Sigmoid colon (tissue), 7 donors: ENCODE results near the gene UBN1. TPM values are rescaled to one million over a fixed set of nuclear protein-coding genes. Genes with fewer than 3 reads are reported as not detected.

Experiments used
- DNase-seq: peaks from one replicate; pipeline ENCODE4 v3.0.0-alpha.2; 2019
- H3K27ac ChIP-seq, 4 donors: fragments of 200-600 bp; sonication (generic); one replicate each; pipeline ENCODE4 v1.5.1; 2016 to 2019; ENCODE audit warnings: mild to moderate bottlenecking in 1 of 4
- H3K27me3 ChIP-seq, 3 donors: fragments of 200-600 bp; sonication (generic); one replicate each; pipeline ENCODE4 v1.5.1; 2019; ENCODE audit warnings: mild to moderate bottlenecking in 1 of 3
- H3K36me3 ChIP-seq, 4 donors: fragments of 200-600 bp; sonication (generic); one replicate each; pipeline ENCODE4 v1.5.1; 2016 to 2019
- H3K4me1 ChIP-seq, 4 donors: fragments of 200-600 bp; sonication (generic); one replicate each; pipeline ENCODE4 v1.5.1; 2017 to 2019
- H3K4me3 ChIP-seq, 4 donors: fragments of 200-600 bp; sonication (generic); one replicate each; pipeline ENCODE4 v1.5.1; 2017 to 2019; ENCODE audit warnings: mild to moderate bottlenecking in 2 of 4, moderate library complexity in 1 of 4
- H3K9me3 ChIP-seq, 4 donors: fragments of 200-600 bp in 3 of 4; sonication (generic) in 3 of 4; one replicate each; pipeline versions ENCODE4 v1.5.1 to v1.6.1; 2013 to 2019
- CTCF ChIP-seq, 4 experiments: fragments of 450-650 bp in 3 of 4; fragments of 200-600 bp in 1 of 4; IDR thresholded peaks; one replicate each; pipeline ENCODE4 v1.5.1; 2016 to 2019; ENCODE audit warnings: antibody characterized with exemption in 4 of 4, mild to moderate bottlenecking in 3 of 4, moderate library complexity in 2 of 4
- EP300 ChIP-seq, 4 donors: sonication (generic); formaldehyde crosslinking; IDR thresholded peaks; one replicate each; pipeline ENCODE4 v1.6.1; 2017; ENCODE audit warnings: antibody characterized with exemption in 4 of 4
- POLR2A ChIP-seq, 2 donors: fragments of 450-650 bp; IDR thresholded peaks; one replicate each; pipeline ENCODE4 v1.6.1; 2016; ENCODE audit warnings: antibody characterized with exemption in 2 of 2, mild to moderate bottlenecking in 2 of 2, moderate library complexity in 2 of 2
- POLR2AphosphoS5 ChIP-seq, 4 donors: sonication (generic); formaldehyde crosslinking; IDR thresholded peaks; one replicate each; pipeline ENCODE4 v1.6.1; 2017; ENCODE audit warnings: antibody characterized with exemption in 4 of 4
- WGBS, 2 donors: extraction: QIAGEN DNeasy Blood & Tissue Kit; methylation state at CpG; one replicate each; pipeline ENCODE4 v1.1.7; 2013; 5-methylcytosine and 5-hydroxymethylcytosine counted together
- intact Hi-C: fragments of 100-400 bp; cut with DNase I; formaldehyde crosslinking; loops from one replicate; pipeline ENCODE4 v1.15.1; 2023
- polyA plus RNA-seq, 3 donors: library from polyadenylated mRNA; stranded (reverse); fragments of 200-250 nt; gene quantifications; one replicate each; pipeline ENCODE4 v1.2.3, GENCODE V29; 2013
- total RNA-seq, 4 donors: library from RNA; depleted of rRNA; stranded (reverse); fragments of >200 nt; gene quantifications; one replicate each; pipeline ENCODE4 v1.1.0, GENCODE V29; 2016
- donor health status: healthy with polysubstance abuse.
- donor health status: Bipolar disorder and iron deficiency.
- donor health status: healthy.

UBN1 gene
- total and polyA plus RNA-seq, 7 donors = 8.4 to 27.7 (median 17.8) TPM

DNA sequence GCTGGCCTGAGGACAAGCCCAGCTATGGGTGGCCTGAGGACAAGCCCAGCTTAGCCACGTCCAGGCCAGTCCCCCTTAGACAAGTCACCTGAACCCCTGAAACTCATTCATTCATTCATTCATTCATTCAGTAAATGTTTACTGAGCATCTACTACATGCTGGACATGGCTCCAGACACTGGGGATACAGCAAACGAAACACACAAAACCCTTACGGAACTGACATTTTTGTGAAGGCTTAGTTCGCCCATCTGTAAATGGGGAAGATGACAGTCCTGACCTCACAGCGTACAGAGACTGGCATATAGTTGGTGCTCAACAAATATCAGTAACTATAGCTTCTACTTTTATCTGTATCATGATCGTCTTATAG, 52.2 kb downstream of the UBN1 start:
- TF ChIP-seq EP300 (IDR thresholded peaks at IDR 0.05) = no peak
- no peak for TF ChIP-seq POLR2AphosphoS5 (IDR thresholded peaks at IDR 0.05)
- TF ChIP-seq POLR2A (IDR thresholded peaks at IDR 0.05) = no peak
- no peak for TF ChIP-seq CTCF (IDR thresholded peaks at IDR 0.05)
- no peak overlapping the region for H3K27ac ChIP-seq
- H3K27me3 ChIP-seq = no peaks in the 10 kb centered on the region
- peaks cover 0 to 2% (median 0%) of the 10 kb centered on the region in 4 donors for H3K9me3 ChIP-seq
- WGBS, 2 donors = 83 to 85% methylated on average over 6 of the region's 6 CpGs
- DNase-seq = no peak
- intact Hi-C loops = no loop called here
- H3K4me1 ChIP-seq = no peaks in the 10 kb centered on the region
- H3K36me3 ChIP-seq = no peaks in the 10 kb centered on the region
- no peak overlapping the region for H3K4me3 ChIP-seq

DNA sequence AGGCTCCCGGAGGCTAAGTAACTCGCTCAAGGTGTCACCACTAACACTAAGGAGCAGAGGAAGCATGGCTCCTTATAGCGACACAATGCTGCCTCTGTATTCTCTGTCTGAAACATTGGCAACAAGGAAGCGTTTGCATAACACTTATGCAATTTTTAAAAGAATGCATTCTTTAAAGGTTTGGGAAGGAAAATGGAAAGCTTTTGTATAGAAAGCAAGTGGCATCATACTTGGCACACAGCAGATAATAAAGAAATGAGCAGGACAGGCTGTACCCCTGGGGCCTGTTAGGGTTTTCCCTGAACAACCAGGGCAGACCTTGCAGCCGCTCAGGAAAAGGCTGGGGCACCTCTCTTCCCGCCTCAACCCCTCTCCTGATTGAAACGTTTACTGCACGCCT, 52.8 kb downstream of the UBN1 start:
- no peak for TF ChIP-seq EP300 (IDR thresholded peaks at IDR 0.05)
- TF ChIP-seq CTCF (IDR thresholded peaks at IDR 0.05) = no peak
- TF ChIP-seq POLR2A (IDR thresholded peaks at IDR 0.05) = no peak
- no peak for TF ChIP-seq POLR2AphosphoS5 (IDR thresholded peaks at IDR 0.05)
- no peak for DNase-seq
- 57 to 73% methylated on average over 8 of the region's 8 CpGs for WGBS, 2 donors
- Histone ChIP-seq H3K36me3 (no peaks in the 10 kb centered on the region), H3K27me3 (no peaks in the 10 kb centered on the region), H3K9me3 (peaks cover 0 to 2% (median 0%) of the 10 kb centered on the region in 4 donors), H3K4me3 (no peak overlapping the region), H3K27ac (no peak overlapping the region), H3K4me1 (no peaks in the 10 kb centered on the region)
- intact Hi-C loops = no loop called here

GRCh38 chr16:4900750-4901149, 53.5 kb downstream of the UBN1 start:
- intact Hi-C loops = no loop called here
- Histone ChIP-seq H3K27ac (no peak overlapping the region), H3K27me3 (no peaks in the 10 kb centered on the region), H3K9me3 (peaks cover 0 to 2% (median 0%) of the 10 kb centered on the region in 4 donors), H3K4me1 (no peaks in the 10 kb centered on the region), H3K36me3 (no peaks in the 10 kb centered on the region), H3K4me3 (no peak overlapping the region)
- 87 to 92% methylated on average over 11 of the region's 11 CpGs for WGBS, 2 donors
- no peak for DNase-seq
- TF ChIP-seq CTCF (IDR thresholded peaks at IDR 0.05) (no peak), POLR2AphosphoS5 (IDR thresholded peaks at IDR 0.05) (no peak), POLR2A (IDR thresholded peaks at IDR 0.05) (no peak), EP300 (IDR thresholded peaks at IDR 0.05) (no peak)

- no peak overlapping the region for H3K4me3 ChIP-seq
- WGBS, 2 donors = 93% methylated on average over 13 of the region's 13 CpGs
- H3K4me1 ChIP-seq = no peaks in the 10 kb centered on the region
- no peaks in the 10 kb centered on the region for H3K36me3 ChIP-seq
- peaks cover 0 to 2% (median 0%) of the 10 kb centered on the region in 4 donors for H3K9me3 ChIP-seq
- H3K27me3 ChIP-seq = no peaks in the 10 kb centered on the region
- H3K27ac ChIP-seq = no peak overlapping the region
- no peak for DNase-seq
- intact Hi-C loops = no loop called here
- TF ChIP-seq CTCF (IDR thresholded peaks at IDR 0.05) (no peak), POLR2A (IDR thresholded peaks at IDR 0.05) (no peak), EP300 (IDR thresholded peaks at IDR 0.05) (no peak), POLR2AphosphoS5 (IDR thresholded peaks at IDR 0.05) (no peak)
These were observed 54.8 kb downstream of the UBN1 start for GRCh38 chr16:4902038-4902437.
